ENCODE data around the gene SFMBT1.

GRCh38 chr3:52894756-52895155, 151.1 kb downstream of the SFMBT1 start:
- TF ChIP-seq, protein P1, sequence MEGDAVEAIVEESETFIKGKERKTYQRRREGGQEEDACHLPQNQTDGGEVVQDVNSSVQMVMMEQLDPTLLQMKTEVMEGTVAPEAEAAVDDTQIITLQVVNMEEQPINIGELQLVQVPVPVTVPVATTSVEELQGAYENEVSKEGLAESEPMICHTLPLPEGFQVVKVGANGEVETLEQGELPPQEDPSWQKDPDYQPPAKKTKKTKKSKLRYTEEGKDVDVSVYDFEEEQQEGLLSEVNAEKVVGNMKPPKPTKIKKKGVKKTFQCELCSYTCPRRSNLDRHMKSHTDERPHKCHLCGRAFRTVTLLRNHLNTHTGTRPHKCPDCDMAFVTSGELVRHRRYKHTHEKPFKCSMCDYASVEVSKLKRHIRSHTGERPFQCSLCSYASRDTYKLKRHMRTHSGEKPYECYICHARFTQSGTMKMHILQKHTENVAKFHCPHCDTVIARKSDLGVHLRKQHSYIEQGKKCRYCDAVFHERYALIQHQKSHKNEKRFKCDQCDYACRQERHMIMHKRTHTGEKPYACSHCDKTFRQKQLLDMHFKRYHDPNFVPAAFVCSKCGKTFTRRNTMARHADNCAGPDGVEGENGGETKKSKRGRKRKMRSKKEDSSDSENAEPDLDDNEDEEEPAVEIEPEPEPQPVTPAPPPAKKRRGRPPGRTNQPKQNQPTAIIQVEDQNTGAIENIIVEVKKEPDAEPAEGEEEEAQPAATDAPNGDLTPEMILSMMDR (IDR thresholded peaks at IDR 0.05): no peak
- no peak for TF ChIP-seq POLR2A (IDR thresholded peaks at IDR 0.05)

All from heart left ventricle (tissue), 13 donors.